Measurements from ENCODE around the gene HDAC4.

The HDAC4 gene

GRCh38 chr2:239189711-239190131 is 211.1 kb downstream of the HDAC4 start:
- H3K9me3 ChIP-seq (ENCODE audit: control insufficient read depth, insufficient read depth, low read depth, low read length), result no peaks in the 10 kb centered on the region
- peaks cover 0 to 19% of the 10 kb centered on the region in 2 experiments; a peak in 1 of 3 replicates for H3K36me3 ChIP-seq (ENCODE audit: control insufficient read depth in 2 of 2, insufficient read depth in 1 of 2, low read length in 2 of 2)
- H3K27ac ChIP-seq (ENCODE audit: extremely low read depth, low read depth, low read length), result no peak overlapping the region
- TF ChIP-seq ZNF140 (tag by site-specific recombination; IDR thresholded peaks at IDR 0.05) (no peak), ZNF302 (tag by site-specific recombination; IDR thresholded peaks at IDR 0.05; ENCODE audit: low read depth) (no peak), ZNF416 (tag by site-specific recombination; IDR thresholded peaks at IDR 0.05) (no peak), ZNF112 (tag by site-specific recombination; IDR thresholded peaks at IDR 0.05) (no peak), HOXD13 (CRISPR knock-in tag; IDR thresholded peaks at IDR 0.05; ENCODE audit: borderline replicate concordance) (no peak), ZNF398 (tag by site-specific recombination; IDR thresholded peaks at IDR 0.05) (no peak), ZNF768 (tag by site-specific recombination; IDR thresholded peaks at IDR 0.05) (no peak), ZNF10 (tag by site-specific recombination; IDR thresholded peaks at IDR 0.05) (no peak), ZNF654 (tag by site-specific recombination; IDR thresholded peaks at IDR 0.05; ENCODE audit: low read depth) (no peak), ZNF202 (tag by site-specific recombination; IDR thresholded peaks at IDR 0.05; ENCODE audit: borderline replicate concordance) (no peak), ZNF518A (tag by site-specific recombination; conservative IDR thresholded peaks at IDR 0.05; ENCODE audit: low read depth) (no peak), PBX3 (CRISPR knock-in tag; IDR thresholded peaks at IDR 0.05) (no peak), ZNF19 (tag by site-specific recombination; IDR thresholded peaks at IDR 0.05; ENCODE audit: low read depth) (no peak)
- H3K4me1 ChIP-seq (ENCODE audit: control insufficient read depth, insufficient read depth, low read length), result no peaks in the 10 kb centered on the region
- CTCF ChIA-PET, result no interaction called here
- H3K4me3 ChIP-seq (ENCODE audit: low read depth, low read length), result no peak overlapping the region
- POLR2A ChIA-PET, result no interaction called here

GRCh38 chr2:239188536-239188935 is 212.3 kb downstream of the HDAC4 start:
- CTCF ChIA-PET, result interaction anchor here (0.7 kb wide), 1 partner anchor 78 kb away, joined by 3 read pairs; no protein-coding TSS in a partner anchor
- POLR2A ChIA-PET, result no interaction called here
- H3K4me3 ChIP-seq (ENCODE audit: low read depth, low read length), result no peak overlapping the region
- H3K27ac ChIP-seq (ENCODE audit: extremely low read depth, low read depth, low read length), result no peak overlapping the region
- H3K4me1 ChIP-seq (ENCODE audit: control insufficient read depth, insufficient read depth, low read length), result no peaks in the 10 kb centered on the region
- no peaks in the 10 kb centered on the region for H3K9me3 ChIP-seq (ENCODE audit: control insufficient read depth, insufficient read depth, low read depth, low read length)
- H3K36me3 ChIP-seq (ENCODE audit: control insufficient read depth in 2 of 2, insufficient read depth in 1 of 2, low read length in 2 of 2), result peaks cover 0 to 19% of the 10 kb centered on the region in 2 experiments; a peak in 1 of 3 replicates
- no peak for TF ChIP-seq RBAK (tag by site-specific recombination; IDR thresholded peaks at IDR 0.05)
- no peak for TF ChIP-seq YY1 (tag by site-specific recombination; IDR thresholded peaks at IDR 0.05)
- TF ChIP-seq ZNF624 (tag by site-specific recombination; IDR thresholded peaks at IDR 0.05), result no peak
- no peak for TF ChIP-seq ZNF24 (tag by site-specific recombination; IDR thresholded peaks at IDR 0.05)
- TF ChIP-seq ZNF148 (tag by site-specific recombination; IDR thresholded peaks at IDR 0.05; ENCODE audit: borderline replicate concordance), result no peak
- no peak for TF ChIP-seq ZNF580 (tag by site-specific recombination; IDR thresholded peaks at IDR 0.05)
- TF ChIP-seq ZNF777 (tag by site-specific recombination; IDR thresholded peaks at IDR 0.05; ENCODE audit: borderline replicate concordance), result no peak
- TF ChIP-seq KLF10 (tag by site-specific recombination; IDR thresholded peaks at IDR 0.05), result no peak
- no peak for TF ChIP-seq BCL11B (tag by site-specific recombination; IDR thresholded peaks at IDR 0.05; ENCODE audit: low read depth)
- TF ChIP-seq PRDM6 (tag by site-specific recombination; IDR thresholded peaks at IDR 0.05), result no peak
- TF ChIP-seq ZNF311 (tag by site-specific recombination; IDR thresholded peaks at IDR 0.05; ENCODE audit: borderline replicate concordance), result no peak
